DMS53 (cell line): ENCODE results near the gene MXI1.

ENCODE experiments used
- DNase-seq: peaks from one replicate; lab custom pipeline; 2025; lab: John Stamatoyannopoulos, UW

MXI1 gene

DNA sequence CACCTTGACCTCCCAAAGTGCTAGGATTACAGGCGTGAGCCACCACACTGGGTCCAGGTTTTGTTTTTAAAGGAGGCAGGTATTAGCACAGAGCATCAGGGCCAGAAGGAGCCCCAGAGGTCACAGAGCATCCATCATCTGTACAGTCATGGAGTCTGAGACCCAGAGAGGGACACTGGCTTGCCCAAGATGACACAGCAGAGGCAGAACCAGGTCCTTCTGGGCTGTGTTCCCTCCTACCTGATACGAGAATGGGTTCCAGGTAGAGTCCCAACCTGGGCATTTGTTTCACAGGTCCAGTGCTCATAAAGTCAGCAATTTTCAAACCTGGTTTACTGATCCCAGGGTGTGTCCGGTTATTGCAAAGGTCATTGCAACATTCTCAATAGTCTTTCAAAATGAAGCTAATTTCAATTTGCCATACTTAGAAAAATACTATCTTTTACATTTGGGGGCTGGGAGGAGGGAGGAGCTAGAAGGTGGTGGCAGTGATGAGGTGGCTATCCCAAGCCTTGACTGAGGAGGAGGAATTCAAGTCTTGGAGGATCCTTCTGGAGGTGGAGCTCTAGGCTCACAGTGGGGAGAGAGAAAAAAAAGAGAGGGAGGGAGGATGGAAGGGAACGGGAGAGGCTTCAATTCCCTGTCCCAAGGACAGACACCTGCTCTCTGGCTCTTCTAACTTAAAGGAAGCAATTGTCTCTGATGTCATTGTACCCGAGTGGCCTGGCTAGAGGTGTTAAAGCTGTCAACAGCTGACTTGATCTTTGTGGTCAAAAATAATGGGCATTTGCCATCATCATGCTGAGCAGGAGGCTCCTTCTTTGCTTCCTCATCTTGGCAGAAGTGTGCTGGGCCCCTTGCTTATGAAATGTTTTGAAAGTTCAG, 8.1 kb downstream of the MXI1 start:
- DNase-seq: peak; percentile 47

DNA sequence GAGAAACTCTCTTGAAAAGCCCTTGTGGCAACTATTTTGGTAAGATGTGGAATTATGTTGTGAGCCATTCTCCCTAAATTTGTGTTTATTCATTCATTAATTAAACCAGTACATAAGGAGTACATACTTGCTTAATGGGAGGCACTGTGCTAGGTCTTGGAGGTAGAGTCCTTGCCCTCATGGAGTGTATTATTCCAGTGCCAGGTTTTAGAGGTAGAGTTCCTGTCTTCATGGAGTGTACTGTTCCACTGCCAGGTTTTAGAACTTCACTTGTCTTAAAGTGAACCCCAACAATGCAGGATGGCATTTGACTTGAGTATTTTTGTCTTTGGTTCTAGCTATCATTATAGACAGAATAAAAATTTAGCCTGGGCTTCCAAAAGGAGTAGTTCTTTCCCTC, 8.8 kb downstream of the MXI1 start:
- DNase-seq: no peak

GRCh38 chr10:110216942-110217661, 9.7 kb downstream of the MXI1 start:
- no peak for DNase-seq

GRCh38 chr10:110217662-110218008, 10.2 kb downstream of the MXI1 start:
- no peak for DNase-seq

DNA sequence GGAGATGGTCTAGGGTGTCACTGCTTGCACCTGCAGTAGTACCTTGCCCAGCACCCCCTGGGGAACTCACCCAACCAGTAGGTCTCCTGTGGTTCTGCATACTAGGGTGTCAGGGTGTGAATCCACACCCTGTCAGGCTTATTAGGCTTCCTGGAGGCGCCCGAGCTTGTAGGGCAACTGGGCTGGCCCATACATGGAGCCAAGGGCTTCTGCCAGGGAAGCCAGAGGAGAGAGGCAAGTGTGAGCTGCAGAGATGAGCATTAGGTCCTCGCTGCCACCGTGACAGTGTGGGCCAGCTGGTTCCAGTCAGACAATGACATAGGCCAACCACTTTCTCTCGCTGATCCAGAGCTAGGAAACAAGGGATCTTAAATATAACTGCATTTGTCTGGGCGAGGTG, 11.2 kb downstream of the MXI1 start:
- no peak for DNase-seq

- no peak for DNase-seq
These were observed 12.5 kb downstream of the MXI1 start for GRCh38 chr10:110219884-110220283.

DNA sequence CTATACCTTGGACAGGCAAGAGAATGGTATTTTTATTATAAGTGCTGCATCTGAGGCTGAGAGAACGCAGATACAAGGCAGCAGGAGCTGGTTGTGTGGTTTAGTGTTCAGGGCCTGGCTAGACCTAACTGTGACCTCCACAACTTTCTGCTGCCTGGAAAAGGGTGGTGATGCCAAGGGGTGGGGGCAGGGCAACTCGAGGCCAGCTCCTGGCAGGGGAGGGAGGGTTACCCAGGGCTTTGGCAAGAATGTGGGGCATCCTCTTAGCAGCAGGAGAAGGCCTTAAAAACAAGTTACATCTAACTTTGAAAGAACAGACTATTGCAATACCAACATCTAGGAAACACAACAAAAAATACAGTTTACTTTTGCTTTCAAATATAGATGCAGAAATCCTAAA, 13.0 kb downstream of the MXI1 start:
- DNase-seq: no peak

GRCh38 chr10:110221044-110221720, 13.8 kb downstream of the MXI1 start:
- DNase-seq: no peak

DNA sequence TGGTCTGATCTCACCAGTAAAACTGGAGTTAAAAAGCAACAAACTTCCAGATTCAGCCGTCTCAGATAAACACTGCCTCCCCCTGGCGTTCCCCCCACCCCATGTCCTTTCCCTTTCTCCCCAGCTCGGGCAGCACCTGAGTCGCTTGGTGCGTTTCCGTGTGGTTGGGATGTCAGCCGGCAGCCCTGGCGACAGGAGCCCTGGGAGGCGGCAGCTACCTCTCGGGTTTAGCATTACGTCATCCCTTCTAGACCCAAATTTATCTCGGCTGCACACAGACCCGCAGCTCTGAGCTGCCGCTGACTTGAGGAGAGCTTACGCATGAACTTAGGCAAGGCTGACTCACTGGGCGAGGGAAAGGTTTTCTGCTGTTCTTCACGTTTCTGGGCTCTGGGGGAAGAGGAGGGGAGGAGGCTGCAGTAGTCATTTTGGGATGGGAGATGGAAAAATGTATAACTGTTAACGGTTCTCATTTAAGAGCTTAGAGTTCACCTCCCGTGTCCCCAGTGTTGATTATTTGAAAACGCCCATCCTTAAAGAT, 14.4 kb downstream of the MXI1 start:
- DNase-seq: no peak

DNA sequence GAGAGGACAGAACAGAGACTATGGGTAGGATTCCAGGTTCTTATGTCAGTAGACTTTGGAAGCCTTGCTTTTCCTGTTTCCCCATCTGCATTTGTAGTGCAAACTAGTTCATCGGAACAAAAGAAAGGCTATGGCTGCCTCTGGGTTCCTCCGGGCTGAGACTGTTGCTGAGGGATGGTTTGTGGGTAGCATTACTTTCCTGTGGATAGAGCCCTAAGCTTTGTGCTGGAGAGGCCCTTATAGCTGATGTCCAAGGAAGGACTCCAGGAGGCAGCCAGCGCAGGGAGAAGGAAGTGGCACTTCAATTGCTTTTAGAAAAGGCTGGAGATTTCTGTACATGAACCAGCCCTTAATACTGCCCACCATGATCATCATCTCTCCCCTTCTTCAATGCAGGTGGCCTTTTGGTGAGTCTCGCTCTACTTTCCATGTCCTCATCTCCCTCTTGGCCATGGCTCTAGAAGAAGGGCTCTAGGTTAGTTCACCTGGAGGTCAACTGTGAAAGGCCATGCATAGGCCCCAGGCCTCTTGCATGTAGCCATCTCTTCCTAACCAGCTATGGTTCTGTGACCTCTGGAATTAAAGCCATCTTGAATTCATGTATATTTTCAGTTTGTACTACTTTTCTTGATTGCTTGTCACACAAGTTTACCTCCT, 15.4 kb downstream of the MXI1 start:
- no peak for DNase-seq

- DNase-seq: no peak
These were observed 16.0 kb downstream of the MXI1 start for GRCh38 chr10:110223298-110223925.

DNA sequence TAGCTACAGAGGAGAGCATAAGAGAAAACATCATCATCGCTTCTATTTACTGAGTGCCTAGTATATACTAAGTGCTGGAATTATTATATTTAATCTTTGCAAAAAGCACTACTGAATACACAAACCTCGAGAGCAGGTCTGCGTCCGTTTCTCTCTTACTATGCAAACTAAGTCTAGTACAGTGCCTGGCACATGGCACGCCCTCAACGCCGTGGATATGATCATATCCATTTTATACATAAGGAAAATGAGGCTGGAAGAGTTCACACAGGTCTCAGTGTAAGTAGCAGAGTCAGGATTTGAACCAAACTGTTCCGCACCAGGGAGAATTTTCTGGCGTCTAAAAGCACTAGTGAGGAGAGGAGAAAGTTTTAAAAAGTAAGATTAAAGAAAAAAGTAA, 17.6 kb downstream of the MXI1 start:
- peak; percentile 26 for DNase-seq

- DNase-seq: no peak
These were observed 18.0 kb downstream of the MXI1 start for GRCh38 chr10:110225441-110225755.

DNA sequence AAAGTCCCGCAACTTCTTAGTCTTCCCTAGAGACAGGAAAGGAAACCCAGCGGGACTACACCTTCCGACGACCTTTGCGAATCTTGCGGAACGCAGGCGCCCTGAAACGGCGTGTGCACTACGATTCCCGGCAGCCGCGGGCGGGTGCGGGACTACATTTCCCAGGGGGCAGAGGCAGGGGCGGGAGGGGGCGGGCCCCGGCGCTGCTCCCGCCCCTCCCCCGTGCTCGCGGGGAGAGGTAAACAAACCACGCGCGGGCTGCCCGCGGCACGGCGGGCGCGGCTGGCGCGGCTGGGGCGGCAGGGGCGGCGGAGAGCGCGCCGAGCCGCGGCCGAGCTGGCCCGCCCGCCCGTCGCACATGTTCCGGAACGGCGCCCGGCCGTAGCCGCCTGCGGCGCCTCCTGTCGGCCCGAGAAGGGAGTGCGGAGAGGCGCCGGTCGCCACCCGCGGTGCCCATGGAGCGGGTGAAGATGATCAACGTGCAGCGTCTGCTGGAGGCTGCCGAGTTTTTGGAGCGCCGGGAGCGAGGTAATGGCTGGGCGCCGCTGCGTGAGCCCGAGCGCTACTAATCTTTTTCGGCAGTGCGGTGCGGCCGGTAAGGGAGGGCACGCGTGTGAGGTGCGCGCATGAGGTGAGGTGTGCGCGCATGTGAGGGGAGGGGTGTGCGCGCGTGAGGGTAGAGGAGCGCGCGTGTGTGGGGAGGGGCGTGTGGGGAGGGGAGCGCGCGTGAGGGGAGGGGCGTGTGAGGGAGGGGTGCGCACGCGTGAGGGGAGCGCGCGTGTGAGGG, 18.5 kb downstream of the MXI1 start:
- peak; percentile 96 for DNase-seq

DNA sequence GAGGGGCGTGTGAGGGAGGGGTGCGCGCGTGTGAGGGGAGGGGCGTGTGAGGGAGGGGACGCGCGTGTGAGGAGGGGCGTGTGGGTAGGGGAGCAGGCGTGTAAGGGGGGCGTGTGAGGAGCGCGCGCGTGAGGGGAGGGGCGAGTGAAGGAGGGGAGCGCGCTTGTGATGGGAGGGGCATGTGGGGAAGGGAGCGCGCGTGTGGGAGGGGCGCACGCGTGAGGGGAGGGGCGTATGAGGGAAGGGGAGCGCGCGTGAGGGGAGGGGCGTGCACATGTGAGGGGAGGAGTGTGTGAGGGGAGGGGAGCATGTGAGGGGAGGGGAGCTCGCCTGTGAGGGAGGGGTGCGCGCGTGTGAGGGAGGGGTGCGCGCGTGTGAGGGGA, 19.1 kb downstream of the MXI1 start:
- peak; percentile 97 for DNase-seq

GRCh38 chr10:110226926-110227641, 19.7 kb downstream of the MXI1 start:
- DNase-seq: peak; percentile 97

GRCh38 chr10:110228066-110228465, 20.7 kb downstream of the MXI1 start:
- DNase-seq: no peak

DNA sequence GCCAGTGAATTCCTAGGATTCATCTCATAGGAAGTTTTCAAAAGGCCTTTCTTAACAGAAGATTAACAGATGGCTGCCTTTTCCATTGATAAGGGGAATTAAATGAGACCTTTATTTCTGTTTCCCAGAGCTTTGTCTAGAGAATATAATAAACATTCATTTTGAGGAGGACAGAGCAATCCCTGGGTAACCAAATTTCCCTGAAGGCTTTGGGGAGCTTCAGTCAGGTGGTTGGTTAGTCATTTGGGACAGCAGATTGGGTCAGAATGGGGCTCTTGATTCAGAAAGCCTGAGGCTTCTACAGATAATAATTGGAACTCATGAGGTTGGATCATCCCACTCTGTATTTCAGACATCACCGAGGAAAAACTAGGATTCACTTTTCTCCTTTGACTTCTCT, 21.8 kb downstream of the MXI1 start:
- no peak for DNase-seq

DNA sequence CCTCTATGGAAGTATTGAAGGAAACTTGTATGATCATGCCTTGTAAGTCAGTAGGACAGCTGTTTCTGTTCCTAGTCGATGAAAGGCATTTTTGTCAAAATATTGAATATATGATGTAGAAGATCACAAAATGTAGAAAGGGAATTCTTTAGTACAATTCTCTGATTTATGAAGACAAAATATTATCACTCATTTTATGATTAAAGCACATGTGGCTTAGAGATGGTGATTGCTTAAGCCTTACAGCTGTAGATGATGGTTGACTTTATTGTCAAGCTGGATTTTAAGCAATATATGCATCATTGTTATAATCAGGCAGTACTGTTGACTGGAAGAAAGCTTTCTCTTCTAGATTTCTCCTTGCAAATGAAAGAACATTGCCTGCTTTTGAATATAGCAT, 26.4 kb downstream of the MXI1 start:
- DNase-seq: no peak

- DNase-seq: no peak
These were observed 30.6 kb downstream of the MXI1 start for GRCh38 chr10:110237894-110238480.
